GM13976 (cell line): ENCODE results near the gene PRKG1.

Experiments used
- DNase-seq: peaks from one replicate; pipeline ENCODE4 v3.0.0; 2012; ENCODE audit warnings: low spot score
- CTCF ChIP-seq: IDR thresholded peaks from 2 replicates; pipeline ENCODE4 v1.5.1; 2012; ENCODE audit warnings: borderline replicate concordance, mild to moderate bottlenecking; ENCODE audit not compliant: insufficient read depth; ENCODE audit errors: extremely low read depth, missing control alignments, control extremely low read depth
- in situ Hi-C: fragments of 300-500 bp; cut with MboI; formaldehyde crosslinking; loops from one replicate; pipeline ENCODE4 v1.12.0; 2022; ENCODE audit warnings: low sequenced_read_pairs, mixed read lengths, inconsistent platforms; ENCODE audit not compliant: unreplicated experiment

Gene PRKG1

GRCh38 chr10:51653025-51653424 is 578.7 kb downstream of the PRKG1 start:
- in situ Hi-C loops = no loop called here
- no peak for TF ChIP-seq CTCF
- no peak for DNase-seq

GRCh38 chr10:51654918-51655317 is 580.6 kb downstream of the PRKG1 start:
- DNase-seq = no peak
- in situ Hi-C loops = no loop called here
- TF ChIP-seq CTCF = no peak

GRCh38 chr10:51656503-51656902 is 582.2 kb downstream of the PRKG1 start:
- in situ Hi-C loops = no loop called here
- TF ChIP-seq CTCF = no peak
- no peak for DNase-seq

- no peak for TF ChIP-seq CTCF
- DNase-seq = no peak
- in situ Hi-C loops = no loop called here
Measured at GRCh38 chr10:51658000-51658399, 583.7 kb downstream of the PRKG1 start.

GRCh38 chr10:51659344-51659743 is 585.1 kb downstream of the PRKG1 start:
- no peak for TF ChIP-seq CTCF
- in situ Hi-C loops = no loop called here
- no peak for DNase-seq

- TF ChIP-seq CTCF = no peak
Measured at GRCh38 chr10:51663086-51663485, 588.8 kb downstream of the PRKG1 start.

GRCh38 chr10:51666456-51666855 is 592.2 kb downstream of the PRKG1 start:
- no peak for DNase-seq
- TF ChIP-seq CTCF = no peak
- in situ Hi-C loops = no loop called here

More at GRCh38 chr10:51663086-51663485, 588.8 kb downstream of the PRKG1 start:
- in situ Hi-C loops = no loop called here
- no peak for DNase-seq
